ENCODE data around the gene VEZT. TPM values are rescaled to one million over a fixed set of nuclear protein-coding genes. Genes with fewer than 3 reads are reported as not detected.
A peak's percentile ranks its signal among the peaks of the same experiment; 100 is the strongest.

VEZT gene
- total RNA-seq, 4 donors from 2014 or later, result 82.1 to 141 (median 85.4) TPM

GRCh38 chr12:95208678-95209077 lies 8.9 kb upstream of the VEZT start:
- H3K9me3 ChIP-seq, result no peaks in the 10 kb centered on the region
- WGBS, 2 donors (ENCODE audit: low coverage in 1 of 2), result 85 to 90% methylated on average over 2 to 6 of the region's 7 CpGs

GRCh38 chr12:95212586-95212985 lies 5.0 kb upstream of the VEZT start:
- TF ChIP-seq CTCF (IDR thresholded peaks at IDR 0.05) (no peak), POLR2A (IDR thresholded peaks at IDR 0.05) (no peak), EP300 (IDR thresholded peaks at IDR 0.05) (no peak), POLR2AphosphoS5 (IDR thresholded peaks at IDR 0.05) (no peak)
- H3K27ac ChIP-seq, result no peak overlapping the region
- no peaks in the 10 kb centered on the region for H3K27me3 ChIP-seq
- peaks cover 0 to 30% (median 0%) of the 10 kb centered on the region in 3 donors for H3K4me1 ChIP-seq
- 56 to 74% methylated on average over 4 of the region's 4 CpGs for WGBS, 2 donors (ENCODE audit: low coverage in 1 of 2)
- H3K36me3 ChIP-seq, result no peaks in the 10 kb centered on the region
- H3K9me3 ChIP-seq, result no peaks in the 10 kb centered on the region
- no peak for ATAC-seq
- no peak overlapping the region for H3K4me3 ChIP-seq

More at GRCh38 chr12:95208678-95209077, 8.9 kb upstream of the VEZT start:
- no peak for TF ChIP-seq POLR2AphosphoS5 (IDR thresholded peaks at IDR 0.05)
- no peak for TF ChIP-seq POLR2A (IDR thresholded peaks at IDR 0.05)
- TF ChIP-seq CTCF (IDR thresholded peaks at IDR 0.05), result no peak
- no peak for TF ChIP-seq EP300 (IDR thresholded peaks at IDR 0.05)
- ATAC-seq, result no peak
- no peaks in the 10 kb centered on the region for H3K27me3 ChIP-seq
- no peaks in the 10 kb centered on the region for H3K36me3 ChIP-seq
- H3K4me3 ChIP-seq, result no peak overlapping the region
- no peak overlapping the region for H3K27ac ChIP-seq
- peaks cover 8 to 35% (median 9%) of the 10 kb centered on the region in 3 donors for H3K4me1 ChIP-seq

- Histone ChIP-seq H3K27me3 (no peaks in the 10 kb centered on the region), H3K4me1 (peaks cover 0 to 30% (median 0%) of the 10 kb centered on the region in 3 donors), H3K4me3 (no peak overlapping the region), H3K36me3 (no peaks in the 10 kb centered on the region), H3K27ac (no peak overlapping the region), H3K9me3 (no peaks in the 10 kb centered on the region)
- no peak for ATAC-seq
- 53 to 72% methylated on average over 4 of the region's 4 CpGs for WGBS, 2 donors (ENCODE audit: low coverage in 1 of 2)
- TF ChIP-seq CTCF (IDR thresholded peaks at IDR 0.05) (no peak), EP300 (IDR thresholded peaks at IDR 0.05) (no peak), POLR2A (IDR thresholded peaks at IDR 0.05) (no peak)
Measured at GRCh38 chr12:95213119-95213518, 4.5 kb upstream of the VEZT start.

GRCh38 chr12:95213928-95214327 lies 3.7 kb upstream of the VEZT start:
- Histone ChIP-seq H3K27me3 (no peaks in the 10 kb centered on the region), H3K36me3 (no peaks in the 10 kb centered on the region), H3K4me1 (peaks cover 0 to 33% (median 0%) of the 10 kb centered on the region in 3 donors), H3K27ac (peak overlapping the region in 3 of 4 donors; percentile 3 to 44 (median 35)), H3K9me3 (no peaks in the 10 kb centered on the region), H3K4me3 (no peak overlapping the region)
- WGBS, 2 donors (ENCODE audit: low coverage in 1 of 2), result 33 to 46% methylated on average over 1 of the region's 1 CpG
- TF ChIP-seq POLR2A (IDR thresholded peaks at IDR 0.05), result no peak
- no peak for TF ChIP-seq EP300 (IDR thresholded peaks at IDR 0.05)
- no peak for TF ChIP-seq POLR2AphosphoS5 (IDR thresholded peaks at IDR 0.05)
- TF ChIP-seq CTCF (IDR thresholded peaks at IDR 0.05), result no peak
- no peak for ATAC-seq

- TF ChIP-seq EP300 (IDR thresholded peaks at IDR 0.05) (no peak), POLR2A (IDR thresholded peaks at IDR 0.05) (no peak), CTCF (IDR thresholded peaks at IDR 0.05) (no peak), POLR2AphosphoS5 (IDR thresholded peaks at IDR 0.05) (no peak)
- Histone ChIP-seq H3K36me3 (no peaks in the 10 kb centered on the region), H3K27me3 (no peaks in the 10 kb centered on the region), H3K4me3 (no peak overlapping the region), H3K9me3 (no peaks in the 10 kb centered on the region), H3K27ac (peak overlapping the region in 1 of 4 donors; percentile 35), H3K4me1 (peaks cover 0 to 38% (median 0%) of the 10 kb centered on the region in 3 donors)
- no peak for ATAC-seq
- 69 to 76% methylated on average over 2 to 3 of the region's 3 CpGs for WGBS, 2 donors (ENCODE audit: low coverage in 1 of 2)
Measured at GRCh38 chr12:95214466-95214865, 3.1 kb upstream of the VEZT start.

All from gastroesophageal sphincter (tissue), 4 donors.